Uterus (tissue), 2 donors: ENCODE results near the gene EPS8L2.

ENCODE experiments used
- POLR2A ChIP-seq, 2 donors: fragments of 450-650 bp; IDR thresholded peaks; one replicate each; pipeline ENCODE4 v1.6.1; 2016; ENCODE audit warnings: antibody characterized with exemption in 2 of 2, mild to moderate bottlenecking in 1 of 2, moderate library complexity in 1 of 2
- TF ChIP-seq, protein P1 (sequence below), 4 experiments: fragments of 200-600 bp in 2 of 4; fragments of 450-650 bp in 2 of 4; sonication (generic) in 2 of 4; IDR thresholded peaks; one replicate each; pipeline ENCODE4 v1.5.1; 2016 to 2019; ENCODE audit warnings: antibody characterized with exemption in 4 of 4, mild to moderate bottlenecking in 2 of 4, moderate library complexity in 1 of 4

DNA sequence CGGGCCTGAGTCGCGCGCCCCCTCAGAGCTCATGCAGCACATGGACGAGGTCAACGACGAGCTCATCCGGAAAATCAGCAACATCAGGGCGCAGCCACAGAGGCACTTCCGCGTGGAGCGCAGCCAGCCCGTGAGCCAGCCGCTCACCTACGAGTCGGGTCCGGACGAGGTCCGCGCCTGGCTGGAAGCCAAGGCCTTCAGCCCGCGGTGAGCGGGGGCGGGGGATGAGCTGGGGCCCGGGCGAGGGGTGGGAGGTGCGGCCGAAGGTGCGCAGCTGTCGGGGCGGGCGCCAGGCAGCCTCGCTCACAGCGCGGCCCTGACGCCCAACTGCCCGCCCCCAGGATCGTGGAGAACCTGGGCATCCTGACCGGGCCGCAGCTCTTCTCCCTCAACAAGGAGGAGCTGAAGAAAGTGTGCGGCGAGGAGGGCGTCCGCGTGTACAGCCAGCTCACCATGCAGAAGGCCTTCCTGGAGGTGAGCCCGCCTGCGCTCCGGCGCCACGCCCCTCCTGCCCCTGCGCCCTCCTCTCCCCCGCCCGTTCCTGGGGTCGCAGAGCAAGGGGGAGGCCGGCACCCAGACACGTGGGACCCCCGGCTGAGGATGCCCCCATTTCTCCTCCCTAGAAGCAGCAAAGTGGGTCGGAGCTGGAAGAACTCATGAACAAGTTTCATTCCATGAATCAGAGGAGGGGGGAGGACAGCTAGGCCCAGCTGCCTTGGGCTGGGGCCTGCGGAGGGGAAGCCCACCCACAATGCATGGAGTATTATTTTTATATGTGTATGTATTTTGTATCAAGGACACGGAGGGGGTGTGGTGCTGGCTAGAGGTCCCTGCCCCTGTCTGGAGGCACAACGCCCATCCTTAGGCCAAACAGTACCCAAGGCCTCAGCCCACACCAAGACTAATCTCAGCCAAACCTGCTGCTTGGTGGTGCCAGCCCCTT is 20.5 kb downstream of the EPS8L2 start:
- TF ChIP-seq, protein P1, sequence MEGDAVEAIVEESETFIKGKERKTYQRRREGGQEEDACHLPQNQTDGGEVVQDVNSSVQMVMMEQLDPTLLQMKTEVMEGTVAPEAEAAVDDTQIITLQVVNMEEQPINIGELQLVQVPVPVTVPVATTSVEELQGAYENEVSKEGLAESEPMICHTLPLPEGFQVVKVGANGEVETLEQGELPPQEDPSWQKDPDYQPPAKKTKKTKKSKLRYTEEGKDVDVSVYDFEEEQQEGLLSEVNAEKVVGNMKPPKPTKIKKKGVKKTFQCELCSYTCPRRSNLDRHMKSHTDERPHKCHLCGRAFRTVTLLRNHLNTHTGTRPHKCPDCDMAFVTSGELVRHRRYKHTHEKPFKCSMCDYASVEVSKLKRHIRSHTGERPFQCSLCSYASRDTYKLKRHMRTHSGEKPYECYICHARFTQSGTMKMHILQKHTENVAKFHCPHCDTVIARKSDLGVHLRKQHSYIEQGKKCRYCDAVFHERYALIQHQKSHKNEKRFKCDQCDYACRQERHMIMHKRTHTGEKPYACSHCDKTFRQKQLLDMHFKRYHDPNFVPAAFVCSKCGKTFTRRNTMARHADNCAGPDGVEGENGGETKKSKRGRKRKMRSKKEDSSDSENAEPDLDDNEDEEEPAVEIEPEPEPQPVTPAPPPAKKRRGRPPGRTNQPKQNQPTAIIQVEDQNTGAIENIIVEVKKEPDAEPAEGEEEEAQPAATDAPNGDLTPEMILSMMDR (IDR thresholded peaks at IDR 0.05) = no peak
- TF ChIP-seq POLR2A (IDR thresholded peaks at IDR 0.05) = no peak
